Left kidney (tissue), 2 donors: ENCODE data around the gene TNFRSF8. TPM values are rescaled to one million over a fixed set of nuclear protein-coding genes. Genes with fewer than 3 reads are reported as not detected.

Experiments
- DNase-seq: peaks from one replicate; pipeline ENCODE4 v3.0.0-alpha.2; 2013
- polyA plus RNA-seq: library from polyadenylated mRNA; unstranded; fragments of 120-200 nt; gene quantifications from one replicate; pipeline ENCODE4 v1.2.1, GENCODE V29; 2013; ENCODE audit not compliant: insufficient read length

TNFRSF8 gene
- polyA plus RNA-seq, 1 donor, result 0.57 TPM

DNA sequence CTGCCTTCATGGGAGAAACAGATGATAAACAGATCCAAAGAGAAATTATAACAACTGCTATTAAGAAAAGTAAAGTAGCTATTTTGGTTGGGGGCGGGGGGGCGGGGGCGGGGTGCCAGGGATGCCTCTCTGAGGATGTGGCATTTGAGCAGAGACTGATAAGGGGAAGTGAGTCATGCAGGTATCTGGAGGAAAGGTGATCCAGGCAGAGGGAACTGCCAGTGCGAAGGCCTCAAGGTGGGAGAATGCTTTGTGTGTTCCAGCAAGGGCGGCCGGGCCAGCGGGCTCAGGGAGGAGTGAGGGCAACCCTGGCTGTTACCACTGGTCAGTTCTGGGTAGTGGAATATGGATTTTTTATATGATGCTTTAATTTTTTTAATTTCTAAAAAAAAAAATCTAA lies 96.7 kb downstream of the TNFRSF8 start:
- DNase-seq, result no peak

DNA sequence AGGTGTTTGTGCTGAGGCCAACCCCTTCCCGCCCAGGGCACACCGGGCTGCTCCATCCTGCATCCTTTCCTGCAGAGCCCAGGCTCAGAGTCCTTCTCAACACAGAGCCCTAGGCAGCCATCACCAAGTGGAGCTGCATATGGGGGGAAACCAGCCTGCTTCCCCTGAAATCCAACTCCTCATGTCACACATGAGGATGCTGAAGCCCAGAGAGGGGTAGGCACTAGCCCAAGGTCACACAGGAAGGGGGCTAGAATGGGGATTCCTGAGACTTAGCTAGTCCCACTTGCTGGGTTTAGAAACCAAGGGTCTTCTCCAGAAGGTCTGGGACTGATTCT lies 98.2 kb downstream of the TNFRSF8 start:
- no peak for DNase-seq

DNA sequence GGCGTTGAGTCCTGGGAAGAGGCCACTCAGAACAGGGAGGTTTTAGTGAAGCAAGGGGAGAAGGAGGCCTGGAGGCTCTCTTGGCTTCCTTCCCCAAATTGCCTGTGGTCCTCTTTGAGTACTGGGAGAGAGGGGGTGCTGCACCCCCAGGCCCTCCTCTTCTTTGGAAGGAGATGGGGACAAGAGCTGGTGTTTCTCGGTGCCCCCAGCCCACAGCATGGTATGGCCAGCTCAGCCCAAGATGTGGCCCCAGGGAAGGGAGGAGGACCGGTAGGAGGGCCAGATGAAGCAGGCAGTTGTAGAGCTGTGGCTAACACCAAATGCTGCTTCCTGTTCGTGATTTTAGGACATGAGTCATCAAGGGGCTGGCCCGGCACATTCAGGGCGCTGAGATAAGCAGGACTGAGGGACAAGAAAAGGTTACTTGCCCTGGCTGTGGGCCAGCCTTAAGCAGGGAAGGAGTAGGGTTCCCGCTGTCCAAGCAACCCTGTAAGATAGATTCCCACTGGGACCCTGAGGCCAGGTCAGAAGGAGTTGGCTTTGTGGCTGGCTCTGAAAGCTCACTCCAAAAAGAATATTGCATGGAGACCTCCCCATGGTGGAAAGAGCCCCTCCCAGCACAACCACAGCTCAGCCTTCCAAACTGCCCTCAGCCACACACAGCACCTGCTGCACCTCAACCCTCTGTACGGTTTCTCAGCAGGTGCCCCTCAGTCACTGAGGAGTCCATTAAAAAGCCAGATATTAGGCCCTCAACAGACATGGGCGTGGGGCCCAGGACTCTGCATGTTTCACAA lies 98.8 kb downstream of the TNFRSF8 start:
- peak; percentile 41 for DNase-seq

- no peak for DNase-seq
These were observed 99.5 kb downstream of the TNFRSF8 start for GRCh38 chr1:12162459-12163137.

GRCh38 chr1:12163210-12163609 lies 100.1 kb downstream of the TNFRSF8 start:
- DNase-seq, result no peak

GRCh38 chr1:12164210-12164609 lies 101.1 kb downstream of the TNFRSF8 start:
- DNase-seq, result no peak

DNA sequence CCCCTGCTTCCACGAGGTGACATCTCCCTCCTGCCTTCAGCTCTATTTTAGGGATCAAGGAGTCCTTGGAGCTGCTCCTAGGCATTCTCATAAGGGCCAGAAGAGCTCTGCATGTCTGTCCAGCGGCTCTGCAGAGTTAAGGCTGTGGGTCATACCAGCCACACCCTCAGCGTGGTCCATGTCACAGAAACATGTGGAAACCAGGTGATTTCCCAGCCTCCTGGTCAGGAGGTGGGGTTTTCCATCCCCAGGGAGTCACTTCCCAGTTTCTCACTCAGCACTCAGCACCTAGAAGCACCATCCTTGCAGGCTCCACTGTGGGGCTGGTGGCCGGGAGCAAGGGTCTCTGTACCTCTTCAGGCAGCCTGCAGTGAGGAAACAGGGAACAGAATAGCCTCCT lies 102.2 kb downstream of the TNFRSF8 start:
- DNase-seq, result no peak

GRCh38 chr1:12166834-12167492 lies 103.9 kb downstream of the TNFRSF8 start, which contains the start of gene TNFRSF1B:
Gene TNFRSF1B, plus strand, starts transcription at chr1:12166991. Its CDS starts 101 bp downstream, at chr1:12167092.
- no peak for DNase-seq

- no peak for DNase-seq
These were observed 104.7 kb downstream of the TNFRSF8 start for GRCh38 chr1:12167493-12168429.

DNA sequence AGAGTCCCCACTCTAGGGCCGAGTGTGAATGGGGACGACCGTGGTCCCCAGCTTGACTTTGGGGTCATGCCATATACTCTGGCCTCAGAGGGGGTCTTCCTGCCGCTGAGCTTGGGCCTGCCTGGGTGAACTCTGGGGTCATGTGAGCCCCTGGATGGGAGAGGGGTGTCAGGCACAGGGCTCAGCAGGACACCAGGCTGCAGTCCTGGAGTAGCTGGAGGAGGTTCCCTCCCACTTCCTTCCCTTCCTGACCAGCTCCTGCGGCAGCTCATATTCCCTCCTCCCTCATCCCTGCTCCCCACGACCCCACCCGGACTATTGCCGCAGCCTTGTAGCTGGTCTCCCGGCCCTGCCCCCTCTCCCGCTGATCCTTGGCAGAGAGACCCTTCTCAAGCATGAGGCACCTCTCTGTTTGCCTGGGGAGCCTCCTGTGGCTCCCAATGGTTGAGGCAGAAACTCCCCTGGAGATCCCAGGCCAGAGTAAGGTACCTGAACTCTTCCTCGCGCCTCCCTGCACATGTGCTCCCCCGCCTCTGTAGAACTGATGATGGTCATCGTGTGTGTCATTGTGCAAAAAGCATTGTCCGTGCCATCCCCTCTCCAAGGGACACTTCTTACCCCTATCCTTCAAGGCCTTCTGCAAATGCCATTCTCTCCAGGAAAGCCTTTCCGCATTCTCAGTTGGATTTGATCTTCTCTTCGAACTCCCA lies 105.5 kb downstream of the TNFRSF8 start:
- no peak for DNase-seq

DNA sequence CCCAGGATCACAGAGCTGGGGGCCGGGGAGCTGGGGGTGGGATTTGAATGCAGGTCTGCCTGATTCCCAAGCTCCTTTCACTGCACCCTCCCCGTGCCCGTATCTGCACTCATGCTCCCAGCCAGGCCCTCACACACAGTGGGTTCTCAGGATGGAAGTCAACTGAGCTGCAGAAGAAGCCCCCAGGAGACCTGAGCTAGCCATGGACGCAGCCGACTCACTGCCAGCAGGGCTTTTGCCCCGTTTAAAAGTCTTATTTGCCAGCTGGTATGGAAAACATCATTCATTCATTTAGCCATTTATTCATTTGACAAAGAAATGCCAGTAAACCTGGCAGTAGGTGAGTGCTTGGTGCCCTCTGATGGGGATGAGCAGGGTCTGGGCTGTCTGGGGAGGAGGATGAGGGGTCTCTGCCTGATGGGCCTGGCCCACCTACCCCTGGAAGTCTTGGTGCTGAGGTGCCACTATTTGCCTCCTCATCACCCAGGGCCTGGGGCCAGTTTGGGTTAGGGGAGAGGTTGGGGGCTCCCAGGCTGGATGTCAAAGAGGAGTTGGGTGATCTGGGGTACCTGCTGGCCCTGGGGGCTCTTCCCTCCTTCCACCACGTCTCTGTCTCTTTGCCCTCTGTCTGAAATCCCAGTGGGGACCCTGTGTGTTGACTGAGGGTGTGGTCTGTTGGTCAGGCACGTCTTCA lies 106.5 kb downstream of the TNFRSF8 start:
- DNase-seq, result no peak

- no peak for DNase-seq
These were observed 107.2 kb downstream of the TNFRSF8 start for GRCh38 chr1:12170263-12170671.

- DNase-seq, result no peak
These were observed 108.3 kb downstream of the TNFRSF8 start for GRCh38 chr1:12171206-12172041.

- no peak for DNase-seq
These were observed 109.1 kb downstream of the TNFRSF8 start for GRCh38 chr1:12172042-12172851.

DNA sequence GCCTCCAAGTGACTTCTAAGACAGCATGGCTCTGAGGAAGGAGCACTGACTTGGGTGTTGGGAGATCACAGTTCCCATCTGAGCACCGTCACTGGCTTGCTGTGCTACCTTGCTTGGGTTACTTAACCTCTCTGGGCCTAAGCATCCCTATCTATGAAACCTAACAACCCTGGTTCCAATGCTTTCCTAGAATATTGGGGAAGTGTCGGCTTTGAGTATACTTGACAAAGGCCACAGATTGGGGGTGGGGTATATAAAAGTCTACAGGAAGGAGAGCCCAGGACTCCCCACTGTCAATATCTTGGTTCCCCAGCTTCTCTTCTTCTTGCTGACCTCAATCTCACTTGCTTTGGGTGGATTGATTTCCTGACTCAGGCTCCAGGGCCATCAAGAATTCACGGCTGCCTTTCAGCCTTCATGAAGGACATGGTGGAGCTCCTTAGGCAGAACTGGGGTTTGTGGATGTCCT lies 110.0 kb downstream of the TNFRSF8 start:
- no peak for DNase-seq

DNA sequence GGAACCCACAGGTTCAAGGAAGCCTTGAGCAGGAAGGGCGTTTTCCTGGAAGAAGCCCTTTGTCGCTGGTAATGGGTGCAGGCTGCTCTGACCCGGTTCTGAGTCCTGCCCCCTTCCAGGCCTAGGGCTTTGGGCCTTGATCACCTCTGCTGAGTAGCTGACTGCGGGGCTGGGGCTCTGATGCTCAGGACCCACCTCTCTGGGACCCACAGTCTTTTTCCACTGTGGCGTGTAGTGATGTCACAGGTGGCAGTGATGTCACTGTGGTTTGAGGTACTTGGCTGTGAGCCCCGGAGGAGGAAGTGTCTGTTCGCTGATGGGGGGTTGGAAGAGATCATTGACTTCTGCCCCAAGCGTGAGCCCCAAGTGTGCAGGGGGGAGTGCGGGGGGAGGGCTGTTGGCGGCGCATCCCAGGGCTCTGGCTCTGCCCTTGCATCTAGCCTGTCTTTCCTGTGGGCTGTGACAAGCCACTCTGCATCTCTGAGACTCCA lies 110.6 kb downstream of the TNFRSF8 start:
- no peak for DNase-seq

DNA sequence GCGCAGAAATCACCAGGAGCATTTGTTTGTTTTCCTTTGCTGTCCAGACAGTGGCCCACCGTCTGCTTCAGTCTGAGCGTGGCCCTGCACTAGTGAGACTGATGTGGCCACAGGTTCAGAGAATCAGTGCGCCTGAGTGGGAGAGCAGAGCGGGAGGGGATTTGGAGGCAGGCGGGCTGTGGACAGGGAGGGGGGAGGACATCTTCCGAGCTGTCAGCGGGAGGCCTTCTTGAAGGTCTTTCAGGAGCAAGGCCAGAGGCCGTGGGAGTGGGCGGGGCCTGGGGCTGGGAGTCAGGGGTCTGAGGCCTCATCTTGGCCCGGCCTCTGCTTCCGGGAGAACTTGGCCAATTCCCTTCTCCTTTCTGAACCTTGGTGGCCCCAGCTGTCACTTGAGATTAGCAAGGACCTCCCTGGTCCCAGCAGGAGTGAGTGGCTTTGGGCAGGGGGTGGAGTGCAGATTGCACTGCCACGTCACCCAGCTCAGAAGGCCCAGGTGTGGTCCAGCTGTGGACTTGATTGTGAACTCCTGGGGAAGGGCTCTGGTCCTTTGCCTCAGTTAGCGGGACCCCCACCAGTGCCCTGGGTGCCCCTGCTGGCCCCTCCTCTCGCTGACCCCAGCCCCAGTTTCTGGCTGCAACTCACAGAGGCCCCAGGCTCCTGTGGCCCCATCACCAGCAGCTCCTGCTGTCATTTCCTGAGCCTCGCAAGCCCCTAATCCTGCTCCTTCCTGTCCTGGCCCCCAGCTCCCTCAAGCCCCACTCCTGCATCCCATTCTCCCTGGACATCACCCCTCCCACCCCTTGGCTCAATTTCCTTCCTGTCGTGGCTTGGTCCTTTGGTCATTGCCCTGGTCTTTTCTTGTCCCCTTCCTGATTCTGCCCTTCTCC lies 112.1 kb downstream of the TNFRSF8 start:
- DNase-seq, result no peak
